NCI-H146 treated with DMSO at 0.1 percent for 48 hours (cell line): Measurements from ENCODE around the gene PCSK6.

Source experiments
- DNase-seq: peaks from one replicate; lab custom pipeline; 2025; ENCODE audit not compliant: unreplicated experiment; lab: John Stamatoyannopoulos, UW

The PCSK6 gene

GRCh38 chr15:101448336-101448735 lies 41.2 kb downstream of the PCSK6 start:
- no peak for DNase-seq

- no peak for DNase-seq
Measured at GRCh38 chr15:101447561-101448071, 41.9 kb downstream of the PCSK6 start.

- DNase-seq, result no peak
Measured at GRCh38 chr15:101447168-101447533, 42.4 kb downstream of the PCSK6 start.

- no peak for DNase-seq
Measured at GRCh38 chr15:101446518-101447167, 42.9 kb downstream of the PCSK6 start.

- DNase-seq, result no peak
Measured at GRCh38 chr15:101445562-101446517, 43.7 kb downstream of the PCSK6 start.

GRCh38 chr15:101444807-101445508 lies 44.5 kb downstream of the PCSK6 start:
- DNase-seq, result no peak

- DNase-seq, result no peak
Measured at GRCh38 chr15:101444015-101444414, 45.5 kb downstream of the PCSK6 start.

- no peak for DNase-seq
Measured at GRCh38 chr15:101442272-101442671, 47.2 kb downstream of the PCSK6 start.

GRCh38 chr15:101441696-101442095 lies 47.8 kb downstream of the PCSK6 start:
- no peak for DNase-seq

GRCh38 chr15:101440846-101441590 lies 48.5 kb downstream of the PCSK6 start:
- DNase-seq, result no peak

GRCh38 chr15:101439920-101440319 lies 49.6 kb downstream of the PCSK6 start:
- DNase-seq, result no peak

GRCh38 chr15:101439285-101439919 lies 50.1 kb downstream of the PCSK6 start:
- no peak for DNase-seq

- DNase-seq, result no peak
Measured at GRCh38 chr15:101438482-101439284, 50.8 kb downstream of the PCSK6 start.

- DNase-seq, result no peak
Measured at GRCh38 chr15:101437618-101438481, 51.7 kb downstream of the PCSK6 start.

GRCh38 chr15:101437209-101437608 lies 52.3 kb downstream of the PCSK6 start:
- no peak for DNase-seq

GRCh38 chr15:101436526-101436925 lies 53.0 kb downstream of the PCSK6 start:
- DNase-seq, result no peak

- no peak for DNase-seq
Measured at GRCh38 chr15:101435761-101436160, 53.7 kb downstream of the PCSK6 start.
